ENCODE measurements around the gene SBNO2.
"Not testable (repeated sequence)": the region's sequence is repeated elsewhere in the genome, so short reads cannot be mapped to it uniquely, and the experiment has no call there.

DNA sequence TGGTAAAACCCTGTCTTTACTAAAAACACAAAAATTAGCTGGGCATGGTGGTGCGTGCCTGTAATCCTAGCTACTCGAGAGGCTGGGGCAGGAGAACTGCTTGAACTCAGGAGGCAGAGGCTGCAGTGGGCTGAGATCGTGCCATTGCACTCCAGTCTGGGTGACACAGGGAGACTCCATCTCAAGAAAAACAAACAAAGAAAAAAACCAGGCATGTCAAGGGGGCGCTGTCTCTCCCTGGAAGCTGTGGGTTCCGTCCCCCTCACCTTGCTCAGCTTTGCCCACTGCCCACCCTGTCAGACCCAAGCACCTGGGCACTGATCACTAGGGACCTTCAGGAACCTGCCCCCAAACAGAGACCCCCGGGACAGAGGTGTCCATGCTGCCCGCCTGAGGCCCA, 45.0 kb downstream of the SBNO2 start:
- TF ChIP-seq, protein P1, sequence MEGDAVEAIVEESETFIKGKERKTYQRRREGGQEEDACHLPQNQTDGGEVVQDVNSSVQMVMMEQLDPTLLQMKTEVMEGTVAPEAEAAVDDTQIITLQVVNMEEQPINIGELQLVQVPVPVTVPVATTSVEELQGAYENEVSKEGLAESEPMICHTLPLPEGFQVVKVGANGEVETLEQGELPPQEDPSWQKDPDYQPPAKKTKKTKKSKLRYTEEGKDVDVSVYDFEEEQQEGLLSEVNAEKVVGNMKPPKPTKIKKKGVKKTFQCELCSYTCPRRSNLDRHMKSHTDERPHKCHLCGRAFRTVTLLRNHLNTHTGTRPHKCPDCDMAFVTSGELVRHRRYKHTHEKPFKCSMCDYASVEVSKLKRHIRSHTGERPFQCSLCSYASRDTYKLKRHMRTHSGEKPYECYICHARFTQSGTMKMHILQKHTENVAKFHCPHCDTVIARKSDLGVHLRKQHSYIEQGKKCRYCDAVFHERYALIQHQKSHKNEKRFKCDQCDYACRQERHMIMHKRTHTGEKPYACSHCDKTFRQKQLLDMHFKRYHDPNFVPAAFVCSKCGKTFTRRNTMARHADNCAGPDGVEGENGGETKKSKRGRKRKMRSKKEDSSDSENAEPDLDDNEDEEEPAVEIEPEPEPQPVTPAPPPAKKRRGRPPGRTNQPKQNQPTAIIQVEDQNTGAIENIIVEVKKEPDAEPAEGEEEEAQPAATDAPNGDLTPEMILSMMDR (conservative IDR thresholded peaks at IDR 0.05; ENCODE audit: low read length), result peak; percentile 14; the same call in 1 of the 2 replicates
- not testable (repeated sequence) for TF ChIP-seq EZH2phosphoT487 (IDR thresholded peaks at IDR 0.05; ENCODE audit: borderline replicate concordance)

All from Loucy (cell line).